RWPE2 (cell line): Measurements from ENCODE around the gene GKAP1.

Source experiments
- ATAC-seq: fragments of 200-7000 bp; cut with Tn5 transposase; 3 replicates; pipeline ENCODE4 v1.9.1; 2021; ENCODE audit warnings: low read depth
- DNase-seq: peaks from one replicate; pipeline ENCODE4 v3.0.0-alpha.2; 2020; ENCODE audit warnings: low spot score
- H3K27ac ChIP-seq: fragments of 450-650 bp; 2 replicates; pipeline ENCODE4 v1.5.1; 2017; ENCODE audit warnings: mild to moderate bottlenecking; ENCODE audit not compliant: poor library complexity, severe bottlenecking
- H3K27me3 ChIP-seq: fragments of 250-450 bp; sonication (Bioruptor Pico); 2 replicates; pipeline ENCODE4 v1.5.1; 2021; ENCODE audit warnings: mild to moderate bottlenecking, moderate library complexity; ENCODE audit not compliant: insufficient read depth, poor library complexity, severe bottlenecking
- H3K36me3 ChIP-seq: fragments of 250-450 bp; sonication (Bioruptor Pico); 2 replicates; pipeline ENCODE4 v1.5.1; 2020; ENCODE audit warnings: low read depth, mild to moderate bottlenecking, moderate library complexity
- H3K4me1 ChIP-seq: fragments of 250-450 bp; sonication (Bioruptor Pico); 2 replicates; pipeline ENCODE4 v1.5.1; 2021; ENCODE audit warnings: mild to moderate bottlenecking, moderate library complexity; ENCODE audit not compliant: insufficient read depth, poor library complexity, severe bottlenecking
- H3K4me3 ChIP-seq: fragments of 250-450 bp; sonication (Bioruptor Pico); 2 replicates; pipeline ENCODE4 v1.5.1; 2021; ENCODE audit warnings: mild to moderate bottlenecking, moderate library complexity; ENCODE audit not compliant: severe bottlenecking
- H3K9me3 ChIP-seq: fragments of 250-450 bp; sonication (Bioruptor Pico); 2 replicates; pipeline ENCODE4 v1.5.1; 2021; ENCODE audit warnings: mild to moderate bottlenecking, moderate library complexity; ENCODE audit not compliant: severe bottlenecking
- CTCF ChIP-seq: fragments of 450-650 bp; IDR thresholded peaks from one replicate; pipeline ENCODE4 v1.5.1; 2017; ENCODE audit warnings: mild to moderate bottlenecking, moderate library complexity; ENCODE audit not compliant: poor library complexity, severe bottlenecking

Gene GKAP1

GRCh38 chr9:83775932-83776331, 41.6 kb downstream of the GKAP1 start:
- ATAC-seq (no peak), DNase-seq (no peak)
- no peak overlapping the region for H3K4me3 ChIP-seq
- H3K36me3 ChIP-seq: no peaks in the 10 kb centered on the region
- H3K9me3 ChIP-seq: no peaks in the 10 kb centered on the region
- no peaks in the 10 kb centered on the region for H3K27me3 ChIP-seq
- H3K27ac ChIP-seq: no peak overlapping the region
- TF ChIP-seq CTCF: no peak
- no peaks in the 10 kb centered on the region for H3K4me1 ChIP-seq

GRCh38 chr9:83772860-83773259, 44.7 kb downstream of the GKAP1 start:
- DNase-seq (no peak), ATAC-seq (no peak)
- H3K4me3 ChIP-seq: no peak overlapping the region
- H3K36me3 ChIP-seq: no peaks in the 10 kb centered on the region
- H3K9me3 ChIP-seq: no peaks in the 10 kb centered on the region
- no peaks in the 10 kb centered on the region for H3K27me3 ChIP-seq
- TF ChIP-seq CTCF: no peak
- H3K27ac ChIP-seq: no peak overlapping the region
- H3K4me1 ChIP-seq: no peaks in the 10 kb centered on the region

- Histone ChIP-seq H3K27me3 (no peaks in the 10 kb centered on the region), H3K36me3 (no peaks in the 10 kb centered on the region), H3K4me1 (no peaks in the 10 kb centered on the region), H3K27ac (no peak overlapping the region), H3K4me3 (no peak overlapping the region), H3K9me3 (no peaks in the 10 kb centered on the region)
- DNase-seq (no peak), ATAC-seq (no peak)
- TF ChIP-seq CTCF: no peak
Observed at GRCh38 chr9:83765376-83765775, 52.2 kb downstream of the GKAP1 start.

GRCh38 chr9:83754383-83754977, 63.1 kb downstream of the GKAP1 start:
- ATAC-seq: no peak
- DNase-seq: no peak
- no peaks in the 10 kb centered on the region for H3K9me3 ChIP-seq
- H3K4me1 ChIP-seq: no peaks in the 10 kb centered on the region
- no peak overlapping the region for H3K27ac ChIP-seq
- H3K36me3 ChIP-seq: no peaks in the 10 kb centered on the region
- H3K27me3 ChIP-seq: no peaks in the 10 kb centered on the region
- H3K4me3 ChIP-seq: no peak overlapping the region
- TF ChIP-seq CTCF: no peak

- Histone ChIP-seq H3K36me3 (no peaks in the 10 kb centered on the region), H3K27ac (no peak overlapping the region), H3K27me3 (no peaks in the 10 kb centered on the region), H3K4me3 (no peak overlapping the region), H3K4me1 (no peaks in the 10 kb centered on the region), H3K9me3 (no peaks in the 10 kb centered on the region)
- no peak for ATAC-seq
- TF ChIP-seq CTCF: no peak
- DNase-seq: no peak
Observed at GRCh38 chr9:83749706-83750105, 67.9 kb downstream of the GKAP1 start.
